NCI-H524 treated with DMSO at 0.1 percent for 48 hours (cell line): ENCODE data around the gene IL36G.

Source experiments
- DNase-seq: peaks from one replicate; lab custom pipeline; 2025; lab: John Stamatoyannopoulos, UW

IL36G gene

GRCh38 chr2:112972423-112973086 lies 5.3 kb upstream of the IL36G start:
- no peak for DNase-seq

- DNase-seq: no peak
Measured at GRCh38 chr2:112973156-112973555, 4.7 kb upstream of the IL36G start.

GRCh38 chr2:112979731-112980130 lies 1.9 kb downstream of the IL36G start:
- DNase-seq: no peak

GRCh38 chr2:112980537-112980936 lies 2.7 kb downstream of the IL36G start:
- DNase-seq: no peak

- no peak for DNase-seq
Measured at GRCh38 chr2:112985090-112985489, 7.3 kb downstream of the IL36G start.

- DNase-seq: no peak
Measured at GRCh38 chr2:112989611-112990010, 11.8 kb downstream of the IL36G start.

GRCh38 chr2:112993831-112994230 lies 16.0 kb downstream of the IL36G start:
- no peak for DNase-seq

- no peak for DNase-seq
Measured at GRCh38 chr2:112994648-112995047, 16.8 kb downstream of the IL36G start.

GRCh38 chr2:112995346-112995920 lies 17.6 kb downstream of the IL36G start:
- no peak for DNase-seq

GRCh38 chr2:112996635-112997034 lies 18.8 kb downstream of the IL36G start:
- no peak for DNase-seq

GRCh38 chr2:112997151-112997550 lies 19.3 kb downstream of the IL36G start:
- DNase-seq: no peak

GRCh38 chr2:113000436-113000835 lies 22.6 kb downstream of the IL36G start:
- no peak for DNase-seq

- no peak for DNase-seq
Measured at GRCh38 chr2:113002677-113003076, 24.9 kb downstream of the IL36G start.

GRCh38 chr2:113005030-113005509 lies 27.3 kb downstream of the IL36G start, which contains the start of gene IL36A:
TSS of gene IL36A (plus strand) at chr2:113005459. CDS start at chr2:113005872, 413 bp downstream.
- DNase-seq: no peak

- no peak for DNase-seq
Measured at GRCh38 chr2:113007250-113007649, 29.4 kb downstream of the IL36G start.

- DNase-seq: no peak
Measured at GRCh38 chr2:113009622-113010021, 31.8 kb downstream of the IL36G start.

GRCh38 chr2:113010088-113010487 lies 32.3 kb downstream of the IL36G start:
- DNase-seq: no peak

GRCh38 chr2:113011108-113011507 lies 33.3 kb downstream of the IL36G start:
- no peak for DNase-seq

GRCh38 chr2:113012436-113013335 lies 34.9 kb downstream of the IL36G start:
- no peak for DNase-seq

GRCh38 chr2:113013336-113013661 lies 35.5 kb downstream of the IL36G start:
- DNase-seq: no peak

- no peak for DNase-seq
Measured at GRCh38 chr2:113014067-113014466, 36.3 kb downstream of the IL36G start.

GRCh38 chr2:113015042-113015441 lies 37.2 kb downstream of the IL36G start:
- DNase-seq: no peak

- no peak for DNase-seq
Measured at GRCh38 chr2:113015655-113016054, 37.8 kb downstream of the IL36G start.
